Adrenal gland (tissue), 12 donors: ENCODE data around the gene FAM193B. TPM values are rescaled to one million over a fixed set of nuclear protein-coding genes. Genes with fewer than 3 reads are reported as not detected.

Source experiments
- DNase-seq, 7 donors: peaks; one replicate each; pipeline ENCODE4 v3.0.0-alpha.2; 2019 to 2020
- H3K27ac ChIP-seq, 5 donors: fragments of 200-600 bp; sonication (generic) in 4 of 5; 1 replicate in 3 of 5; 2 replicates in 2 of 5; pipeline versions ENCODE4 v1.5.1 to v1.8.0; 2016 to 2020; ENCODE audit warnings: mild to moderate bottlenecking in 1 of 5
- H3K27me3 ChIP-seq: fragments of 200-600 bp; 2 replicates; pipeline ENCODE4 v1.8.0; 2021
- H3K36me3 ChIP-seq, 2 donors: fragments of 200-600 bp; replicated peaks in 1 of 2; 1 replicate in 1 of 2; 2 replicates in 1 of 2; pipeline versions ENCODE4 v1.5.1 to v1.8.0; 2018 to 2022
- H3K4me1 ChIP-seq, 2 donors: fragments of 200-600 bp; replicated peaks in 1 of 2; 1 replicate in 1 of 2; 2 replicates in 1 of 2; pipeline versions ENCODE4 v1.5.1 to v1.8.0; 2018 to 2021
- H3K4me3 ChIP-seq, 4 donors: fragments of 200-600 bp; sonication (generic) in 3 of 4; one replicate each; pipeline ENCODE4 v1.5.1; 2016 to 2018
- H3K9me3 ChIP-seq, 3 donors: fragments of 200-600 bp; sonication (generic) in 1 of 3; replicated peaks in 1 of 3; 1 replicate in 2 of 3; 2 replicates in 1 of 3; pipeline versions ENCODE4 v1.5.1 to v1.8.0; 2016 to 2021
- POLR2A ChIP-seq, 2 donors: fragments of 450-650 bp; IDR thresholded peaks; one replicate each; pipeline ENCODE4 v1.6.1; 2017; ENCODE audit warnings: antibody characterized with exemption in 2 of 2, mild to moderate bottlenecking in 2 of 2, moderate library complexity in 1 of 2
- WGBS, 4 donors: extraction: QIAGEN DNeasy Blood & Tissue Kit in 2 of 4; methylation state at CpG; one replicate each; pipeline versions ENCODE4 v1.1.5 to v1.1.7; 2013 to 2017; 5-methylcytosine and 5-hydroxymethylcytosine counted together
- intact Hi-C, 2 donors: fragments of 100-400 bp; cut with DNase I; formaldehyde crosslinking; loops; one replicate each; pipeline versions ENCODE4 v1.14.1 to v1.15.0; 2022 to 2023
- polyA plus RNA-seq, 3 donors: library from polyadenylated mRNA; stranded (reverse); fragments of 200-250 nt in 2 of 3; fragments of 350-450 nt in 1 of 3; fragmentation: Illumina TruSeq in 1 of 3; extraction: RNeasy Lipid Tissue Mini Kit (QIAGEN cat#74804) in 1 of 3; gene quantifications; one replicate each; pipeline ENCODE4 v1.2.3, GENCODE V29; 2013 to 2014
- total RNA-seq, 9 donors: library from RNA; depleted of rRNA in 4 of 9; stranded (reverse); fragments of >200 nt in 4 of 9; fragments of 120-200 nt in 1 of 9; fragmentation: NEBNext Ultra II Directional in 1 of 9; extraction: Animal tissue kit (Norgen Biotek cat#: 25700) in 1 of 9; gene quantifications; one replicate each; pipeline versions ENCODE4 v1.1.0 to v1.2.4, GENCODE V29; 2013 to 2023
- TF ChIP-seq, protein P1 (sequence below), 6 experiments: fragments of 450-650 bp in 4 of 6; fragments of 200-600 bp in 2 of 6; sonication (generic) in 1 of 6; IDR thresholded peaks; 1 replicate in 5 of 6; 2 replicates in 1 of 6; pipeline versions ENCODE4 v1.5.1 to v1.8.0; 2016 to 2021; ENCODE audit warnings: antibody characterized with exemption in 6 of 6, mild to moderate bottlenecking in 2 of 6, moderate library complexity in 1 of 6
- donor health status: healthy with polysubstance abuse.
- donor health status: Bipolar disorder and iron deficiency.
- donor health status: DM: yes; HTN: yes; CAD: no.
- donor health status: DM: no; HTN: no; CAD: no.
- donor health status: DM: no; HTN: no; CAD: no.
- donor health status: DM: yes; HTN: yes; CAD: no.

Gene FAM193B
- total and polyA plus RNA-seq, 12 donors = 18.4 to 851 (median 44.0) TPM

DNA sequence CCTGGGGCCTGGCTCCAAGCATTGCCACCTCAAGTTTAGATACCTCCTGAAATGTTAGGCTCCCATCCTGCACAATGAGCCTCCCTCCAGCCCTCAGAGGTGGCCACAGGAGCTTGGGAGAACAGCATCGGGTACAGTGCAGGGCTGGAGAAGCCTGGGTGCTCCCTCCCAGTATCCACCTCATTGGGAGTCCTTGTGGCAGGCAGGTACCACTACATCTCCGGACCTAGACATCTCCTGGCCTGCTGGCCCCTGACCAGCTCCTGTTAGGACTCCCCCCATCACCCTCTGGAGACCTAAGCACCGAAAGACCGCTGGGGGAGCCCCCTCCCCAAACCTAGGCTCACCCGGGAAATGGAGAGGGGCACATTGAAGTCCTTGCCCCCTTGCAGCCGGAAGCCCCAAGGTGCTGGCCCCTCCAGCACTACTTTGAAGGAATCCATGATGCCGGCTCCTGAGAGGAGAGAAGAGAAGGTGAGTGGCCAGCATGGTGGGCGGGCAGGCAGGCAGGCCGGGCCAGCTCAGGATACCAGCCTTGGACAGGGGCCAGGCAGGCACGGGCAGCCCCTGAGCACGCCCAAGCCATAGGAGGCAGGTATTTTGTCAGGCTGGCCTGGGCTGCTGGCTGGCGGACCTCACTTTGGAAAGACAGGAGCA, 58.2 kb downstream of the FAM193B start:
- 30 to 55% (median 43%) methylated on average over 4 to 12 of the region's 12 CpGs for WGBS, 4 donors
- peak in 1 of 7 donors; percentile 47 for DNase-seq
- H3K9me3 ChIP-seq = no peaks in the 10 kb centered on the region
- H3K36me3 ChIP-seq = peaks cover 0 to 14% of the 10 kb centered on the region in 2 donors
- H3K4me3 ChIP-seq = peak overlapping the region in 2 of 4 donors; percentile 58 to 65
- peaks cover 29 to 41% of the 10 kb centered on the region in 2 donors for H3K4me1 ChIP-seq
- H3K27me3 ChIP-seq = no peaks in the 10 kb centered on the region
- H3K27ac ChIP-seq = peak overlapping the region in 4 of 5 donors; percentile 1 to 89 (median 70)
- TF ChIP-seq, protein P1, sequence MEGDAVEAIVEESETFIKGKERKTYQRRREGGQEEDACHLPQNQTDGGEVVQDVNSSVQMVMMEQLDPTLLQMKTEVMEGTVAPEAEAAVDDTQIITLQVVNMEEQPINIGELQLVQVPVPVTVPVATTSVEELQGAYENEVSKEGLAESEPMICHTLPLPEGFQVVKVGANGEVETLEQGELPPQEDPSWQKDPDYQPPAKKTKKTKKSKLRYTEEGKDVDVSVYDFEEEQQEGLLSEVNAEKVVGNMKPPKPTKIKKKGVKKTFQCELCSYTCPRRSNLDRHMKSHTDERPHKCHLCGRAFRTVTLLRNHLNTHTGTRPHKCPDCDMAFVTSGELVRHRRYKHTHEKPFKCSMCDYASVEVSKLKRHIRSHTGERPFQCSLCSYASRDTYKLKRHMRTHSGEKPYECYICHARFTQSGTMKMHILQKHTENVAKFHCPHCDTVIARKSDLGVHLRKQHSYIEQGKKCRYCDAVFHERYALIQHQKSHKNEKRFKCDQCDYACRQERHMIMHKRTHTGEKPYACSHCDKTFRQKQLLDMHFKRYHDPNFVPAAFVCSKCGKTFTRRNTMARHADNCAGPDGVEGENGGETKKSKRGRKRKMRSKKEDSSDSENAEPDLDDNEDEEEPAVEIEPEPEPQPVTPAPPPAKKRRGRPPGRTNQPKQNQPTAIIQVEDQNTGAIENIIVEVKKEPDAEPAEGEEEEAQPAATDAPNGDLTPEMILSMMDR (IDR thresholded peaks at IDR 0.05) = peak in 1 of 6 experiments; percentile 34
- TF ChIP-seq POLR2A (IDR thresholded peaks at IDR 0.05) = no peak
- intact Hi-C loops = no loop called here

GRCh38 chr5:177495243-177496060, 58.9 kb downstream of the FAM193B start:
- H3K4me1 ChIP-seq = peaks cover 29 to 36% of the 10 kb centered on the region in 2 donors
- 67 to 78% (median 71%) methylated on average over 1 to 14 of the region's 14 CpGs for WGBS, 4 donors

GRCh38 chr5:177494346-177495195, 59.8 kb downstream of the FAM193B start:
- H3K36me3 ChIP-seq = peaks cover 0 to 22% of the 10 kb centered on the region in 2 donors
- peak overlapping the region in 2 of 5 donors; percentile 49 to 89 for H3K27ac ChIP-seq
- 11 to 50% (median 40%) methylated on average over 1 to 11 of the region's 11 CpGs for WGBS, 4 donors
- peak; percentile 52 to 74 (median 60) for DNase-seq
- intact Hi-C loops = no loop called here
- TF ChIP-seq, protein P1 (IDR thresholded peaks at IDR 0.05) = peak in 2 of 6 experiments; percentile 13 to 18
- TF ChIP-seq POLR2A (IDR thresholded peaks at IDR 0.05) = no peak
- H3K9me3 ChIP-seq = no peaks in the 10 kb centered on the region
- peaks cover 29 to 36% of the 10 kb centered on the region in 2 donors for H3K4me1 ChIP-seq
- no peaks in the 10 kb centered on the region for H3K27me3 ChIP-seq
- H3K4me3 ChIP-seq = peak overlapping the region in 1 of 4 donors; percentile 20

More at GRCh38 chr5:177495243-177496060, 58.9 kb downstream of the FAM193B start:
- peak overlapping the region in 1 of 4 donors; percentile 65 for H3K4me3 ChIP-seq
- H3K9me3 ChIP-seq = no peaks in the 10 kb centered on the region
- H3K27ac ChIP-seq = peak overlapping the region in 3 of 5 donors; percentile 70 to 89 (median 71)
- TF ChIP-seq POLR2A (IDR thresholded peaks at IDR 0.05) = no peak
- TF ChIP-seq, protein P1 (IDR thresholded peaks at IDR 0.05) = no peak
- H3K27me3 ChIP-seq = no peaks in the 10 kb centered on the region
- intact Hi-C loops = no loop called here
- peaks cover 0 to 14% of the 10 kb centered on the region in 2 donors for H3K36me3 ChIP-seq
- DNase-seq = peak in 3 of 7 donors; percentile 45 to 77 (median 46)
